ENCODE results near the gene ANKHD1.

The ANKHD1 gene

DNA sequence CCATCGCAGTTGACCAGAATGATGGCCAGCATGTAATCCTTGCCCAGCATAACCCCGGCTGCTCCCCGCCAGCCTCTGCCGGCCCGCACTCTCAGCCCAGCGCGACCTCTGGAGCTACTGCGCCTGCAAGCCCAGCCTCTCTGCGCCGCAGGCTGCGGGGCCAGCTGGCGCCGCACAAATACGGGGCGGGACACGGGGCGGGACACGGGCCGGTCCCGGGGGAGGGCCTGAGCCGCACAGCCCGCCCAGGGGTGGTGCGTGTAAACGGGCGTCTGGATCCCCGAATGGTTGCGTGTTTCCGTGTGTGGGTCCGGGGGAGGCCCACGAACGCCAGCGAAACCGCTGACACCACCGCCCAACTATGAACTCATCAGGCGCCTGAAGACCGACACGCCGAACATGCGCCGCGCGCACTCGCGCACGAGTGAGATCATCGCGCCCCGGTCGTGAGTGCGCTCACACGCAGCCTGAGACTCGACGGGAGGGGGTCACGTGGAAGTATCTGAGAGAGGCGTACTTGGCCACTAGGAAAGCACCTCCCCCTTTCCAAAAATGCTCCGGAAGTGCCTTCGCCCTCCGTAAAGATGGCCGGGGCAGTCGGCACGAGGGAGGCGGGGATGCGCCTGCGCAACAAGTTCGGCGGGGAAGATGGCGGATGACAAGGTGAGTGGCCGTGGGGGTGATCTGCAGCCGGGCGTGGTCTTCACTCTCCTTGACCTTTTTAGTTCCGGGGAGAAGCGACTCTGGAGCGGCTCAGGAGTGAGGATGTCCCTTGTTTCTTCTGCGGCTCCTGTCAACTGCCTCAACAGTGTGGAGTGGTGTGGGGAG, 162.8 kb downstream of the ANKHD1 start, which contains the start of the genes APBB3 and SLC35A4 (continued):
- TF ChIP-seq BCL11A (tag by site-specific recombination; IDR thresholded peaks at IDR 0.05; ENCODE audit: low read depth) (no peak; the same call in 1 of the 2 replicates), ZNF157 (tag by site-specific recombination; IDR thresholded peaks at IDR 0.05) (no peak), TCF7L2 (IDR thresholded peaks at IDR 0.05; ENCODE audit: borderline replicate concordance, low read depth, low read length) (no peak), ZNF518A (tag by site-specific recombination; conservative IDR thresholded peaks at IDR 0.05; ENCODE audit: low read depth) (peak; percentile 73), PRDM1 (tag by site-specific recombination; IDR thresholded peaks at IDR 0.05) (no peak), ZNF423 (tag by site-specific recombination; IDR thresholded peaks at IDR 0.05) (peak; percentile 44; the same call in 1 of the 2 replicates), ZBTB6 (tag by site-specific recombination; IDR thresholded peaks at IDR 0.05) (no peak), ZNF23 (tag by site-specific recombination; IDR thresholded peaks at IDR 0.05; ENCODE audit: borderline replicate concordance) (no peak), ZNF792 (tag by site-specific recombination; IDR thresholded peaks at IDR 0.05) (no peak), ZNF558 (tag by site-specific recombination; IDR thresholded peaks at IDR 0.05) (no peak; the same call in 1 of the 2 replicates), ZNF670 (tag by site-specific recombination; IDR thresholded peaks at IDR 0.05; ENCODE audit: low read depth) (no peak), OSR2 (tag by site-specific recombination; IDR thresholded peaks at IDR 0.05) (no peak), ZNF626 (tag by site-specific recombination; IDR thresholded peaks at IDR 0.05) (no peak), ZNF324 (tag by site-specific recombination; IDR thresholded peaks at IDR 0.05) (peak; percentile 73; the same call in 1 of the 2 replicates), ZNF2 (tag by site-specific recombination; IDR thresholded peaks at IDR 0.05) (peak; percentile 85), YY1 (tag by site-specific recombination; IDR thresholded peaks at IDR 0.05) (peak; percentile 97), ZNF600 (tag by site-specific recombination; IDR thresholded peaks at IDR 0.05) (no peak), PRDM10 (tag by site-specific recombination; IDR thresholded peaks at IDR 0.05) (peak; percentile 78), ZNF362 (tag by site-specific recombination; IDR thresholded peaks at IDR 0.05) (no peak)
- TF ChIP-seq, protein P1, sequence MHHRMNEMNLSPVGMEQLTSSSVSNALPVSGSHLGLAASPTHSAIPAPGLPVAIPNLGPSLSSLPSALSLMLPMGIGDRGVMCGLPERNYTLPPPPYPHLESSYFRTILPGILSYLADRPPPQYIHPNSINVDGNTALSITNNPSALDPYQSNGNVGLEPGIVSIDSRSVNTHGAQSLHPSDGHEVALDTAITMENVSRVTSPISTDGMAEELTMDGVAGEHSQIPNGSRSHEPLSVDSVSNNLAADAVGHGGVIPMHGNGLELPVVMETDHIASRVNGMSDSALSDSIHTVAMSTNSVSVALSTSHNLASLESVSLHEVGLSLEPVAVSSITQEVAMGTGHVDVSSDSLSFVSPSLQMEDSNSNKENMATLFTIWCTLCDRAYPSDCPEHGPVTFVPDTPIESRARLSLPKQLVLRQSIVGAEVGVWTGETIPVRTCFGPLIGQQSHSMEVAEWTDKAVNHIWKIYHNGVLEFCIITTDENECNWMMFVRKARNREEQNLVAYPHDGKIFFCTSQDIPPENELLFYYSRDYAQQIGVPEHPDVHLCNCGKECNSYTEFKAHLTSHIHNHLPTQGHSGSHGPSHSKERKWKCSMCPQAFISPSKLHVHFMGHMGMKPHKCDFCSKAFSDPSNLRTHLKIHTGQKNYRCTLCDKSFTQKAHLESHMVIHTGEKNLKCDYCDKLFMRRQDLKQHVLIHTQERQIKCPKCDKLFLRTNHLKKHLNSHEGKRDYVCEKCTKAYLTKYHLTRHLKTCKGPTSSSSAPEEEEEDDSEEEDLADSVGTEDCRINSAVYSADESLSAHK (tag by site-specific recombination; IDR thresholded peaks at IDR 0.05): peak; percentile 74
- TF ChIP-seq, protein P2, sequence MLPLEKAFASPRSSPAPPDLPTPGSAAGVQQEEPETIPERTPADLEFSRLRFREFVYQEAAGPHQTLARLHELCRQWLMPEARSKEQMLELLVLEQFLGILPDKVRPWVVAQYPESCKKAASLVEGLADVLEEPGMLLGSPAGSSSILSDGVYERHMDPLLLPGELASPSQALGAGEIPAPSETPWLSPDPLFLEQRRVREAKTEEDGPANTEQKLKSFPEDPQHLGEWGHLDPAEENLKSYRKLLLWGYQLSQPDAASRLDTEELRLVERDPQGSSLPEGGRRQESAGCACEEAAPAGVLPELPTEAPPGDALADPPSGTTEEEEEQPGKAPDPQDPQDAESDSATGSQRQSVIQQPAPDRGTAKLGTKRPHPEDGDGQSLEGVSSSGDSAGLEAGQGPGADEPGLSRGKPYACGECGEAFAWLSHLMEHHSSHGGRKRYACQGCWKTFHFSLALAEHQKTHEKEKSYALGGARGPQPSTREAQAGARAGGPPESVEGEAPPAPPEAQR (tag by site-specific recombination; IDR thresholded peaks at IDR 0.05): no peak
- TF ChIP-seq, protein P3, sequence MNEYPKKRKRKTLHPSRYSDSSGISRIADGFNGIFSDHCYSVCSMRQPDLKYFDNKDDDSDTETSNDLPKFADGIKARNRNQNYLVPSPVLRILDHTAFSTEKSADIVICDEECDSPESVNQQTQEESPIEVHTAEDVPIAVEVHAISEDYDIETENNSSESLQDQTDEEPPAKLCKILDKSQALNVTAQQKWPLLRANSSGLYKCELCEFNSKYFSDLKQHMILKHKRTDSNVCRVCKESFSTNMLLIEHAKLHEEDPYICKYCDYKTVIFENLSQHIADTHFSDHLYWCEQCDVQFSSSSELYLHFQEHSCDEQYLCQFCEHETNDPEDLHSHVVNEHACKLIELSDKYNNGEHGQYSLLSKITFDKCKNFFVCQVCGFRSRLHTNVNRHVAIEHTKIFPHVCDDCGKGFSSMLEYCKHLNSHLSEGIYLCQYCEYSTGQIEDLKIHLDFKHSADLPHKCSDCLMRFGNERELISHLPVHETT (tag by site-specific recombination; IDR thresholded peaks at IDR 0.05): peak; percentile 65; the same call in 1 of the 2 replicates

Measured in HEK293 (cell line).